ENCODE measurements around the gene PSMD12.
"Not testable (repeated sequence)": the region's sequence is repeated elsewhere in the genome, so short reads cannot be mapped to it uniquely, and the experiment has no call there.

Gene PSMD12

DNA sequence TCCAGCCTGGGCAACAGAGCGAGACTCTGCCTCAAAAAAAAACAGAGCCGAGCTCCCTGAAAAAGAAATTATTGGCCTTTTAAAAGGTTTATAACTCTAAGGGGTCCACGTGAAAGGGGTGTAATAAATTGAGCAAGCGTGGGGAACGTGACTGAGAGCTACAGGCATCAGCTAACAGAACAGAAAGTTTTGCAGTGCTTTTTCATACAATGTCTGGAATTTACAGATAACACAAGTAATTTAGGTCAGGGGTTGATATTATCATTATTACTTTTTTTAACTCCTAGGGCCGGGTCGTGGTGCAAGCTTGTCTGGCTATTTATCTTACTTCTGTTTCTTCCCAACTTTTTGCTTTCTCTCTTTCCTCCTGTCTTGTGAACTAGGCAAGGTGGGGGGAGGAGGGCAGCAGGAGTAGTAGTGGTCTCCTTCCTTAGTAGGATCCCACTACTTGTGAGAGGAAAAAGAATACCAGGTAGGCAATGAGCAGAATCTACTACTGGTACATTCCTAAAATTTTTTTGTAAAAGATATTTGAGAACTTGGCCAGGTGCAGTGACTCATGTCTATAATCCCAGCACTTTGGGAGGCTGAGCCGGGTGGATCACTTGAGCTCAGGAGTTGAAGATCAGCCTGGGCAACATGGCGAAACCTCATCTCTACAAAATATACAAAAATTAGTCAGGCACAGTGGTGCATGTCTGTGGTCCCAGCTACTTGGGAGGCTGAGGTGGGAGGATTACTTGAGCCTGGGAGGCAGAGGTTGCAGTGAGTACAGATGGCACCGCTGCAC lies 60.7 kb downstream of the PSMD12 start:
- DNase-seq = not testable (repeated sequence)

DNA sequence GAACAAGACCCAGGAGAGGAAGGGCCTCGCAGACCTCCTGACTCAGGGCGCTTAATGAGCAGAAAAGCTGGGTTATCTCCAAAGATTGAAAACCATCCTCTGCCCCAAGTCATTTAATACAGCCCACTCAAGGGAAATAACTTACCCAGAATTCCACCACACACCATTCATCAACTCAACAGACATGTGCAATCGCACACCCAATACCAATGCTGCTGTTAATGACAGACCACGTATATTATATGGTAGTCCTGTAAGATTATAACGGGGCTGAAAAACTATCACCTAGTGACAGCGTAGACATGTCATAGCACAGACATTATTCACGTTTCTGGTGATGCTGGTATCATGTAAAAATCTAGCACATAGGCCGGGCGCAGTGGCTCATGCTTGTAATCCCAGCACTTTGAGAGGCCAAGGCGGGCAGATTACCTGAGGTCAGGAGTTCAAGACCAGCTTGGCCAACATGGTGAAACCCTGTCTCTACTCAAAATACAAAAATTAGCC lies 68.9 kb downstream of the PSMD12 start:
- DNase-seq = no peak

DNA sequence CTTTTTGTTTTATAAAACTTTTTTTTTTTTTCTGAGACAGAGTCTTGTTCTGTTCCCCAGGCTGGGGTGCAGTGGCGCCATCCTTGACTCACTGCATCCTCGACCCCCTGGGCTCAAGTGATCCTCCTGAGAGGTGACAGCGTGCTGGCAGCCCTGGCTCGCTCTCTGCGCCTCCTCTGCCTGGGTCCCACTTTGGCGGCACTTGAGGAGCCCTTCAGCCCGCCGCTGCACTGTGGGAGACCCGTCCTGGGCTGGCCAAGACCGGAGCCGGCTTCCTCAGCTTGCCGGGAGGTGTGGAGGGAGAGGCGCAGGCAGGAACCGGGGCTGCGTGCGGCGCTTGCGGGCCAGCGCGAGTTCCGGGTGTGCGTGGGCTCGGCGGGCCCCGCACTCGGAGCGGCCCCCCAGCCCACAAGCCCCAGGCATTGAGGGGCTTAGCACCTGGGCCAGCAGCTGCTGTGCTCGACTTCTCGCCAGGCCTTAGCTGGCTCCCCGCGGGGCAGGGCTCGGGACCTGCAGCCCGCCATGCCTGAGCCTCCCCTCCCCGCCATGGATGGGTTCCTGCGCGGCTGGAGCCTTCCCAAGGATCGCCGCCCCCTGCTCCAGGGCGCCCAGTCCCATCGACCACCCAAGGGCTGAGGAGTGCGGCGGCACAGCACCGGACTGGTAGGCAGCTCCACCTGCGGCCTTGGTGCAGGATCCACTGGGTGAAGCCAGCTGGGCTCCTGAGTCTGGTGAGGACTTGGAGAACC lies 71.8 kb downstream of the PSMD12 start:
- no peak for DNase-seq

DNA sequence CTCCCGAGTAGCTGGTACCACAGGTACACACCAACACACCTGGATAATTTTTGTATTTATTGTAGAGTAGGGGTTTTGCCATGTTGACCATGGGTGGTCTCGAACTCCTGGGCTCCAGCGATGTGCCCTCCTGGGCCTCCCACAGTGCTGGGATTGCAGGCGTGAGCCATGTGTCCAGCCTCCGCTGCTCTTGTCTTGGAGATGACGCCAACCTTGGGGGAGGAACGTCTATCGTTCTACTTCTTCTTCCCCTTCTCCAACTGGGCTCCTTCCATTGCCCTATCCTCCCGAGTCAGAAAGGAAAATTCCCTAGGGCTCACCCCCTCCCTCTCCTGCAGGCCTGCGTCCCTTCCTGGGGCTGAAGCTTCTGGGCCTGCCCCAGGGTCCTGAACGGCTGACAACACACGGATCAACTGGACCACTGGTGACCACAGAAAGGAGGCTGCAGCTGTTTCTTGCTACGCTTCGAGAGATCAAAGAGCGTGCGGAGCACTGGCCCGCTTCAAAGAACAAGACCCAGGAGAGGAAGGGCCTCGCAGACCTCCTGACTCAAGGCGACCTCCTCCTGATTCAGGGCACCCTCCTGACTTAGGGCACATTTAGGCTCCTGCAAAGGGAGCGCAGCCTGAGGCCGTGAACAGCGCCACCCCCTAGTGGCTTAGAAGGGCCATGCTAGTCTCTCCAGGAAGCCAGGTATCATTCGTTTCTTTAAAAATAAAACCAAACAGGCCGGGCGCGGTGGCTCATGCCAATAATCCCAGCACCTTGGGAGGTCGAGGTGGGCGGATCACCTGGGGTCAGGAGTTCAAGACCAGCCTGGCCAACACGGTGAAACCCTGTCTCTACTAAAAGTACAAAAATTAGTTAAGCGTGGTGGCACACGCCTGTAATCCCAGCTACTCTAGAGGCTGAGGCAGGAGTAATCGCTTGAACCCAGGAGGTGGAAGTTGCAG lies 72.8 kb downstream of the PSMD12 start:
- DNase-seq = peak; percentile 49

DNA sequence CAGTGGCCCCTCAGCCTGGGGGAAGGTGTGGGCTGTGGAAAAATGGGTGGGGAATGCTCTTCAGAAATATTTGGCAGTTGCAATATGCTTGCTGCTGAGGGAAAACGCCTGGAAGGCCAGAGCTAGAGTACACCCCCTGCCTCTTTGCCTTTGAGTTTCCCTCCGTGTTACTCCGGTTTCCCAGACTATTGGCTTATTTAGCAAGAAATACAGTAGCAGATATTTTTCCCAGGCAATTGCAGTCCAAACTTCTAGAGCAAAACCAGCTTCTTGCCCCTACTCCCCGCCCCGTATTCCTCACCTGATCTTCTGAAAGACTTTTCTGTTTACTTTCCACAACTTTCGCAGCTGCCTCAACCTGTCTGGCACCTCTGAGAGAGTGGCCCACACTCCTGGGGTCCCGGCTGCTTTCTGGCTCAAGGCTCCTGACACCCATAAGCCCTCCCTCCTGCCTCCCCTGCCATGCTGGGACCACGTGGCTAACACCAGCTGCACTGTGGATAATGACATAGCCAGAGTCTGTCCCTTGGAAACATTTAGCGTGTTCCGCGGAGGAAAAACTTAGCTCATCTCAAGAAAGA lies 75.6 kb downstream of the PSMD12 start:
- DNase-seq = no peak

DNA sequence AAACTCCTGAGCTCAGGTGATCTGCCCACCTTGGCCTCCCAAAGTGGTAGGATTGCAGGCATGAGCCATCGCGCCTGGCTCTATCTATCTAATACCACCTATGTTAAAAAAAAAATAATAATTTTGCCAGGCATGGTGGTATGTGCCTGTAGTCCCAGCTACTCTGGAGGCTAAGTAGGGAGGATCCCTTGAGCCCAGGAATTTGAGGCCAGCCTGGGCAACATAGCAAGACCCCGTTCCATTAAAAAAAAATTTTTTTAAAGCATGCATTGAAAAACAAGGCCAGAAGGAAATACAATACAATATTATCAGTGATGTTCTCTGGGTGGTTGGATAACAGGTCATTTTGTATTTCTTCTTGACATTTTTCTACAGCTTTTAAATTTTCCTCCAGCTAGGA lies 76.1 kb downstream of the PSMD12 start:
- DNase-seq = no peak

DNA sequence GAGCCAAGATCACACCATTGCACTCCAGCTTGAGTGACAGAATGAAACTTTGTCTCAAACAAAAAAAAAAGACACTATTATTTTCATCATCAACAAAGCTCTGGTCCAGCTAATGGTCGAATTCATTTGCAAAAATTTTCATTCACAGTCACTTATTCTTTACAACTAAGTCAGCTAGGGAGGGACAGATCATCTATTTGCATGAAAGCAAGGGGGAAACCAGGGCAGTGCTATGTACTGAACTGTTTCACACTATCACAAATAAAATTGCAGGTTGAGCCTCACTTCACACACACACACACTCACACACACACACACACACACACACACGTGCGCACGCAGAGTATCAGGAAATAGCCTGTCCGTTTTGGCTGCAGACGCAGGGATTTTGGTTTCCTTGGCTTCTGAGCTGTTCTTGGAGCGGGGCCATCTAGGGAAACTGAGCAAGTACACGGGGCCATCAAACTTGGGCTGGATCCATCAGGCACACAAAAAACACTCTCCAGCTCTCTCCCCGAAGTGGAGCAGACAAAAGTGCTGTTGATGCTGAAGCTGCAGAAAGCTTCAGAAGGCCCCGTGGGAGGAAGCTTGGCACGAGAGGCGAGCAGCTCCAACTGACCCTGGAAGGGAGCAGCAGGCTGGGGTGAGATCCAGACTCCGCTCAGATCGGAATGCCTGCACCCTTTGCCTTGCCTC lies 77.0 kb downstream of the PSMD12 start:
- no peak for DNase-seq

Data from effector CD4-positive, alpha-beta T cell (primary cell).